Measurements from ENCODE around the gene PTGER3.

- TF ChIP-seq CTCF (conservative IDR thresholded peaks at IDR 0.05 in 1 of 2, IDR thresholded peaks at IDR 0.05 in 1 of 2; ENCODE audit: low read depth in 1 of 2, low read length in 2 of 2) = no peak
- TF ChIP-seq EZH2 (IDR thresholded peaks at IDR 0.05; ENCODE audit: low read length, missing control alignments) = no peak
Measured at GRCh38 chr1:70934194-70934961, 113.2 kb downstream of the PTGER3 start.
